ENCODE results near the gene COL2A1.

COL2A1 gene

GRCh38 chr12:48004053-48004941 lies at the start of gene COL2A1:
Gene COL2A1 (minus strand): TSS chr12:48004476. CDS start chr12:48004321, 155 bp downstream.
- no peak for FAIRE-seq

- no peak for FAIRE-seq
Observed at GRCh38 chr12:48053883-48054282, 49.6 kb upstream of the COL2A1 start.

- no peak for FAIRE-seq
Observed at GRCh38 chr12:48053122-48053521, 48.8 kb upstream of the COL2A1 start.

GRCh38 chr12:48051681-48052080 lies 47.4 kb upstream of the COL2A1 start:
- FAIRE-seq = no peak

GRCh38 chr12:48050174-48050573 lies 45.9 kb upstream of the COL2A1 start:
- FAIRE-seq = no peak

GRCh38 chr12:48045965-48046518 lies 41.8 kb upstream of the COL2A1 start:
- no peak for FAIRE-seq

GRCh38 chr12:48045061-48045846 lies 41.0 kb upstream of the COL2A1 start:
- no peak for FAIRE-seq

- FAIRE-seq = no peak
Observed at GRCh38 chr12:48044396-48044795, 40.1 kb upstream of the COL2A1 start.

GRCh38 chr12:48043771-48044170 lies 39.5 kb upstream of the COL2A1 start:
- no peak for FAIRE-seq

- no peak for FAIRE-seq
Observed at GRCh38 chr12:48041591-48042423, 37.5 kb upstream of the COL2A1 start.

GRCh38 chr12:48040354-48040753 lies 36.1 kb upstream of the COL2A1 start:
- no peak for FAIRE-seq

GRCh38 chr12:48039151-48039550 lies 34.9 kb upstream of the COL2A1 start:
- no peak for FAIRE-seq

- FAIRE-seq = no peak
Observed at GRCh38 chr12:48038085-48038484, 33.8 kb upstream of the COL2A1 start.

GRCh38 chr12:48037267-48037915 lies 33.1 kb upstream of the COL2A1 start:
- no peak for FAIRE-seq

GRCh38 chr12:48036818-48037217 lies 32.5 kb upstream of the COL2A1 start:
- FAIRE-seq = no peak

GRCh38 chr12:48034835-48035805 lies 30.8 kb upstream of the COL2A1 start:
- no peak for FAIRE-seq

- no peak for FAIRE-seq
Observed at GRCh38 chr12:48033451-48033850, 29.2 kb upstream of the COL2A1 start.

GRCh38 chr12:48032597-48032996 lies 28.3 kb upstream of the COL2A1 start:
- no peak for FAIRE-seq

- no peak for FAIRE-seq
Observed at GRCh38 chr12:48031135-48031960, 27.1 kb upstream of the COL2A1 start.

GRCh38 chr12:48030173-48030650 lies 25.9 kb upstream of the COL2A1 start:
- no peak for FAIRE-seq
